HFFc6 (cell line): ENCODE measurements around the gene ZNF497. TPM values are rescaled to one million over a fixed set of nuclear protein-coding genes. Genes with fewer than 3 reads are reported as not detected.

Experiments
- DNase-seq: peaks from one replicate; pipeline ENCODE4 v3.0.0-alpha.2; 2018
- H3K27ac Mint-ChIP-seq: 2 replicates; pipeline ENCODE4 v1.8.0; 2020; ENCODE audit warnings: mild to moderate bottlenecking, mixed read lengths
- H3K27me3 Mint-ChIP-seq: 2 replicates; pipeline ENCODE4 v1.8.0; 2021; ENCODE audit warnings: mild to moderate bottlenecking, moderate library complexity, mixed read lengths; ENCODE audit not compliant: insufficient read depth
- H3K36me3 Mint-ChIP-seq: 2 replicates; pipeline ENCODE4 v1.8.0; 2021; ENCODE audit warnings: low read depth, mixed read lengths
- H3K4me1 Mint-ChIP-seq: 2 replicates; pipeline ENCODE4 v1.8.0; 2020; ENCODE audit warnings: low read depth, mixed read lengths
- H3K4me3 Mint-ChIP-seq: 2 replicates; pipeline ENCODE4 v1.8.0; 2020; ENCODE audit warnings: mild to moderate bottlenecking, moderate library complexity, mixed read lengths
- H3K9me3 Mint-ChIP-seq: 2 replicates; pipeline ENCODE4 v1.8.0; 2020; ENCODE audit warnings: mild to moderate bottlenecking, mixed read lengths
- CTCF ChIP-seq: fragments of 200-600 bp; sonication (generic); IDR thresholded peaks from 2 replicates; pipeline ENCODE4 v1.5.0; 2021; ENCODE audit warnings: antibody characterized with exemption, mild to moderate bottlenecking
- total RNA-seq, 6 experiments: library from RNA; stranded (reverse); fragmentation: NEBNext Ultra II Directional; extraction: Animal tissue kit (Norgen Biotek cat#: 25700); gene quantifications; 2 replicates in 1 of 6; 3 replicates in 5 of 6; pipeline ENCODE4 v1.2.3, GENCODE V29; 2021

The ZNF497 gene
- total RNA-seq, 6 experiments from 2014 or later = 0.16 to 0.35 (median 0.27) TPM

GRCh38 chr19:58388175-58388526 lies 25.6 kb upstream of the ZNF497 start:
- Mint-ChIP-seq H3K4me1 (peaks cover 30% of the 10 kb centered on the region), H3K27me3 (peaks cover 11% of the 10 kb centered on the region), H3K4me3 (peak overlapping the region; percentile 99), H3K9me3 (no peaks in the 10 kb centered on the region), H3K36me3 (peaks cover 30% of the 10 kb centered on the region), H3K27ac (peak overlapping the region; percentile 97)
- no peak for TF ChIP-seq CTCF
- no peak for DNase-seq

GRCh38 chr19:58387338-58388174 lies 25.0 kb upstream of the ZNF497 start:
- H3K4me1 Mint-ChIP-seq = peaks cover 30% of the 10 kb centered on the region
- H3K27me3 Mint-ChIP-seq = peaks cover 11% of the 10 kb centered on the region
- DNase-seq = no peak
- H3K4me3 Mint-ChIP-seq = peak overlapping the region; percentile 99
- H3K27ac Mint-ChIP-seq = peak overlapping the region; percentile 97
- peaks cover 30% of the 10 kb centered on the region for H3K36me3 Mint-ChIP-seq
- H3K9me3 Mint-ChIP-seq = no peaks in the 10 kb centered on the region
- TF ChIP-seq CTCF = no peak

GRCh38 chr19:58386576-58387337 lies 24.2 kb upstream of the ZNF497 start, which contains the start of gene RPS5:
Gene RPS5, plus strand, starts transcription at chr19:58387269. Its CDS starts 869 bp downstream, at chr19:58388138.
- Mint-ChIP-seq H3K27ac (peak within 1 kb of the TSS; percentile 97), H3K4me1 (peaks cover 35% of the 10 kb centered on the region), H3K9me3 (no peaks in the 10 kb centered on the region), H3K27me3 (peaks cover 9% of the 10 kb centered on the region), H3K36me3 (peaks cover 30% of the 10 kb centered on the region), H3K4me3 (peak within 1 kb of the TSS; percentile 99)
- 0 out of 2 replicates have a peak, but pooled peaks have one; percentile 5 for TF ChIP-seq CTCF
- peak; percentile 99 for DNase-seq

- Mint-ChIP-seq H3K4me1 (peaks cover 35% of the 10 kb centered on the region), H3K4me3 (peak overlapping the region; percentile 99), H3K27ac (peak overlapping the region; percentile 97)
Observed at GRCh38 chr19:58385891-58386575, 23.5 kb upstream of the ZNF497 start.

More at GRCh38 chr19:58385891-58386575, 23.5 kb upstream of the ZNF497 start:
- H3K9me3 Mint-ChIP-seq = no peaks in the 10 kb centered on the region
- peaks cover 9% of the 10 kb centered on the region for H3K27me3 Mint-ChIP-seq
- DNase-seq = no peak
- TF ChIP-seq CTCF = no peak
- peaks cover 30% of the 10 kb centered on the region for H3K36me3 Mint-ChIP-seq
